Fibroblast of mammary gland (primary cell): Measurements from ENCODE around the gene MYMK.

ENCODE experiments used
- DNase-seq: peaks from one replicate; pipeline ENCODE4 v3.0.0-alpha.2; 2010; ENCODE audit warnings: low read depth
- H3K4me3 ChIP-seq: 2 replicates; pipeline ENCODE4 v1.5.1; 2011; ENCODE audit warnings: low read depth, mild to moderate bottlenecking, low read length, moderate library complexity; ENCODE audit not compliant: control insufficient read depth
- CTCF ChIP-seq: conservative IDR thresholded peaks from 2 replicates; pipeline ENCODE4 v1.5.1; 2011; ENCODE audit warnings: low read depth, low read length, inconsistent platforms; ENCODE audit not compliant: control insufficient read depth, insufficient read depth

The MYMK gene

GRCh38 chr9:133467101-133467500 is 57.7 kb downstream of the MYMK start:
- H3K4me3 ChIP-seq: no peak overlapping the region
- no peak for DNase-seq
- TF ChIP-seq CTCF: no peak

- TF ChIP-seq CTCF: no peak
- no peak overlapping the region for H3K4me3 ChIP-seq
- no peak for DNase-seq
These were observed 58.8 kb downstream of the MYMK start for GRCh38 chr9:133465984-133466383.

- DNase-seq: no peak
- no peak for TF ChIP-seq CTCF
- no peak overlapping the region for H3K4me3 ChIP-seq
These were observed 60.1 kb downstream of the MYMK start for GRCh38 chr9:133464638-133465037.
